Measurements from ENCODE around the gene NARS2. TPM values are rescaled to one million over a fixed set of nuclear protein-coding genes. Genes with fewer than 3 reads are reported as not detected.

The NARS2 gene
- total and polyA plus RNA-seq, 9 of the 15 experiments (the other 6 are each of a cell fraction or from before 2014, with no cell fraction given): 26.8 to 48.0 (median 34.2) TPM

GRCh38 chr11:78423241-78423640 lies 151.4 kb downstream of the NARS2 start (continued):
- TF ChIP-seq E2F8 (IDR thresholded peaks at IDR 0.05; ENCODE audit: low read depth, partially characterized antibody) (no peak), HCFC1 (IDR thresholded peaks at IDR 0.05; ENCODE audit: low read depth, low read length) (no peak), HOMEZ (CRISPR knock-in tag; IDR thresholded peaks at IDR 0.05) (no peak), HDAC2 (IDR thresholded peaks at IDR 0.05) (peak; percentile 72; the same call in 1 of the 2 replicates), BDP1 (IDR thresholded peaks at IDR 0.05; ENCODE audit: insufficient read depth, insufficient read length) (no peak), MAX (CRISPR knock-in tag; IDR thresholded peaks at IDR 0.05) (no peak), MLLT1 (IDR thresholded peaks at IDR 0.05) (no peak; a peak in 1 of 4 replicates), POLR2B (IDR thresholded peaks at IDR 0.05; ENCODE audit: low read depth, partially characterized antibody) (no peak), RUNX1 (IDR thresholded peaks at IDR 0.05; ENCODE audit: low read depth) (no peak), ZNF518B (CRISPR knock-in tag; IDR thresholded peaks at IDR 0.05) (no peak), PHB (CRISPR knock-in tag; IDR thresholded peaks at IDR 0.05) (no peak), ZNF696 (CRISPR knock-in tag; conservative IDR thresholded peaks at IDR 0.05) (no peak), CREB3L1 (IDR thresholded peaks at IDR 0.05; ENCODE audit: borderline replicate concordance, low read depth) (no peak), OTX1 (CRISPR knock-in tag; IDR thresholded peaks at IDR 0.05) (no peak), ZNF778 (CRISPR knock-in tag; IDR thresholded peaks at IDR 0.05) (no peak), MYNN (IDR thresholded peaks at IDR 0.05) (no peak), MYNN (CRISPR knock-in tag; IDR thresholded peaks at IDR 0.05) (no peak), ATF7 (IDR thresholded peaks at IDR 0.05) (no peak)

Data from K562 (cell line).